ENCODE measurements around the gene TAF15.

Gene TAF15

DNA sequence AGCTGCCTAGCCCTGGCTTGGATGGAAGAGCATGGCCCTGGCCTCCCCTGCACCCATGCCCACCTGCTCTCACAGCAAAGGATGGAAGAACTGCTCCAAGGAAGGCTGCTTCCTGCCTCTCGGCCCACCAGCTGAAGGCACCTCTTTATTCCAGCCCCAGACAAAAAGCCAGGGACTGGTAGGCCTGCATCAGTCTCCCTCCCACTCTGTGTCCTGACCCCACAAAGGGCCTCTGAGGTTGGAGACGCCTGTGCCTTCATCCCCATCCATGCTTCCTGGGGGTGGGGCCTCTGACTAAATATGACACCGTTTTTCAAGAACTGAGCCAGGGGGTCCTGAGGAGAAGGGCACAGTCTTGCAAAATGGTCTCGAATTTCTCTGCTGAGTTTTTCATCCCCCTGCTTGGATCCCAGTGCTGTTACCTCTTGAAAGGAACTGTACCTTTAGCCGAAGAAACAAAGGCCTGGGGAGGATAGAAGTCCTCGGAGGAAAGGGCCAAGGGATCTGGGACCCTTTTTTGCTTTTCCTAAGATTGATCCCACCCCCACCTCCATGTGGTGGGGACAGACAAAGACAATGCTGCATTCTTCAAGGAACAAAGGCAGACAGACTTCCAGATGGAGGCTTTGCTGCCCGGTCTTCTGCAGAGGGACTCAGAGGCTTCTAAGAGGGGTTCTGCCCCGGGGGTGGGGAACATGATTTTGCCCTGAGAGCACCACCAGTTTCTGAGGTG is 43.4 kb upstream of the TAF15 start:
- H3K4me3 ChIP-seq (replicated peaks; ENCODE audit: low read depth, low read length): no peak overlapping the region
- TF ChIP-seq, protein P1, sequence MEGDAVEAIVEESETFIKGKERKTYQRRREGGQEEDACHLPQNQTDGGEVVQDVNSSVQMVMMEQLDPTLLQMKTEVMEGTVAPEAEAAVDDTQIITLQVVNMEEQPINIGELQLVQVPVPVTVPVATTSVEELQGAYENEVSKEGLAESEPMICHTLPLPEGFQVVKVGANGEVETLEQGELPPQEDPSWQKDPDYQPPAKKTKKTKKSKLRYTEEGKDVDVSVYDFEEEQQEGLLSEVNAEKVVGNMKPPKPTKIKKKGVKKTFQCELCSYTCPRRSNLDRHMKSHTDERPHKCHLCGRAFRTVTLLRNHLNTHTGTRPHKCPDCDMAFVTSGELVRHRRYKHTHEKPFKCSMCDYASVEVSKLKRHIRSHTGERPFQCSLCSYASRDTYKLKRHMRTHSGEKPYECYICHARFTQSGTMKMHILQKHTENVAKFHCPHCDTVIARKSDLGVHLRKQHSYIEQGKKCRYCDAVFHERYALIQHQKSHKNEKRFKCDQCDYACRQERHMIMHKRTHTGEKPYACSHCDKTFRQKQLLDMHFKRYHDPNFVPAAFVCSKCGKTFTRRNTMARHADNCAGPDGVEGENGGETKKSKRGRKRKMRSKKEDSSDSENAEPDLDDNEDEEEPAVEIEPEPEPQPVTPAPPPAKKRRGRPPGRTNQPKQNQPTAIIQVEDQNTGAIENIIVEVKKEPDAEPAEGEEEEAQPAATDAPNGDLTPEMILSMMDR (IDR thresholded peaks at IDR 0.05; ENCODE audit: low read length, missing control alignments): no peak
- no peak for DNase-seq (ENCODE audit: low read depth)

GRCh38 chr17:35766489-35766877 is 42.8 kb upstream of the TAF15 start:
- no peak overlapping the region for H3K4me3 ChIP-seq (replicated peaks; ENCODE audit: low read depth, low read length)
- DNase-seq (ENCODE audit: low read depth): no peak
- TF ChIP-seq, protein P1 (IDR thresholded peaks at IDR 0.05; ENCODE audit: low read length, missing control alignments): no peak

DNA sequence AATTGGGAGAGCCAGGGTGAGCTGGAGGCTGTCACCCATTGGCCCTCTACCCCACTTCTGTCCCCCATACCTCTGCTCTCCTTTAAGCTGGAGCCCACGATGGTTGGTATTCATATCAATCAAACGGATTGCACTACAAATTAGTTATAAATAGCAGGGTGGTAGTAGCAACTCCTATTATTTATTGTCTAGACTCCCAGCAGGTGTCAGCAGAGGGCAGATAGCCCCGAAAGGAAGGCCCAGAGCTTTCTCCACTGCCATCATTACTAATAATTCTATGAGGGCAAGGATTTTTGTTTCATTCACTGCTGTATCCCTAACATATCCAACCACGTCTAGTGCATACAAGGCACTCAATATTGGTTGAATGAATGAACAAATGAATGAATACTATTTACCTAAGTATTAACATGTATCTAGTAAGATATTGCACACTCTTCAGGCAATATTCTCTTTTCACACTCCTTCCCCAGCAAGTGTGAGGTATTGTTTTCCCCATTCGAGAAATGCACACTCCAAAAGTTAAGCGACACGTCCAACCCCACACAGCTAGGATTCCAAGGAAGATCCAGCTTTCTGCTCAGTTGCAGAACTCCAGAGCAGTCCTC is 42.3 kb upstream of the TAF15 start:
- no peak overlapping the region for H3K4me3 ChIP-seq (replicated peaks; ENCODE audit: low read depth, low read length)
- DNase-seq (ENCODE audit: low read depth): peak; percentile 68
- TF ChIP-seq, protein P1 (IDR thresholded peaks at IDR 0.05; ENCODE audit: low read length, missing control alignments): peak; percentile 63

DNA sequence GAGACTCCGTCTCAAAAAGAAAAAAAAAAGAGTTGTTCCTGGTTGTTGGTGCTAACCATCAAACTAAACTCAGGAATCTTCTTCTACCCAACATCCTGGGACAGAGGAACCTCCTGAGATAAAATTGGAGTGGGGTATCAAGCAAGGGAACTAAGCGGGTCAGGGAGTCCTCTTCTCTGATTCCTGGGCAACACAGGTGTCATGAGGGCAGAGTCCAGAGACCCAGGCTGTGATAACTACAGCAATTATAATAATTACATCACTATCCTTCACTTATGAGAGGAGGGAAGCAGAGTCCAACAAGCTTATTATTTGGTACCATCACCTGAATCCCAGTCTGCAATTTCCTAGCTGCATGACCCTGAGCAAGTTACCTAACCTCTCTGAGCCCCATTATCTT is 40.5 kb upstream of the TAF15 start:
- H3K4me3 ChIP-seq (replicated peaks; ENCODE audit: low read depth, low read length): no peak overlapping the region
- TF ChIP-seq, protein P1 (IDR thresholded peaks at IDR 0.05; ENCODE audit: low read length, missing control alignments): no peak
- no peak for DNase-seq (ENCODE audit: low read depth)

DNA sequence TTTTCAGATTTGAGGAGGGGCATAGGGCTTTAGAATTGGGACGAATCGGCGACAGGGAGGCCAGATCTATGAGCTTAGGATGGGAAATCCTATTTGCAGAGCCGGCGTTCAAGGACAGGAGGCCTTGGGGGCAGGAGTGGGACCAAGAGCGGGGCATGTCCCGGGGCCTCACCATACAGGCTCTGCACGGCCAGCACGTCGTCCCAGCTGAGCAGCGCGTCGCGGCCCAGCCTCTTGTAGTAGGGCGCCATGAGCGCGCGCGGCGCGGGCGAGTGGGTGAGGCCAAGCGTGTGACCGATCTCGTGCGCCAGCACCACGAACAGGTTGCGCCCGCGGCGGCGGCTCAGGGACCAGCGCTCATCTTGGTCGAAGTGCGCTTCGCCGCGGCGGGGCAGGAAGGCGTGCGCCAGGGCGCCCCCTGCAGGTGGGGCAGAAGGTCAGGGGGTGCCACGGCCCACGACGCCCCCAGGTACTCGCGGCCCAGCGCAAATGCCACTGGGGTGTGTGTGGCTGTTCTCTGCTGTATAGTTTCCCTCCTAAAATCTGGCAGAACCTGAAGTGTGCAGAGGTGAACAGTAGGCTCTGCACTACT is 39.3 kb upstream of the TAF15 start:
- no peak for DNase-seq (ENCODE audit: low read depth)
- TF ChIP-seq, protein P1 (IDR thresholded peaks at IDR 0.05; ENCODE audit: low read length, missing control alignments): no peak
- H3K4me3 ChIP-seq (replicated peaks; ENCODE audit: low read depth, low read length): no peak overlapping the region

DNA sequence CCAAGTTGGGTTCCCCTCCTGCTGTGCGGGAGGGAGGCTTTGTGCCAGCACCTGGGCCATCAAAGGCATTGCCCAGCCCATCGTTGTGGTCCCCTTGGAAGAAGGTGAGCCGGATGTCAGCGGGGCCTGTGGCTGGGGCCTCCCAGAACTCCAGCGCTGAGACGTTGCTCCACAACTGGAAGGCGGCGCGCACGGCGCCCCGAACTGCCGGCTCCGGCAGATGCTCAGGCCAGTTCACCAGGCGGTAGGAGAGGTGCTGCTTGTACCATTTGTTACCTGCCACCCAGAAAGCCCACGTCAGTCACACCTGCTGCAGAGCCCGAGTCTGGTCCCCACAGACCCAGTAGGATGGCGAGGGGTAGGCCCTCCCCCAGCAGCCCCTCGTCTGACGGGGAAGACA is 36.2 kb upstream of the TAF15 start:
- DNase-seq (ENCODE audit: low read depth): no peak
- H3K4me3 ChIP-seq (replicated peaks; ENCODE audit: low read depth, low read length): no peak overlapping the region
- TF ChIP-seq, protein P1 (IDR thresholded peaks at IDR 0.05; ENCODE audit: low read length, missing control alignments): no peak
